Posterior vena cava (tissue), 2 donors: Measurements from ENCODE around the gene ENOX2. TPM values are rescaled to one million over a fixed set of nuclear protein-coding genes. Genes with fewer than 3 reads are reported as not detected.

ENCODE experiments used
- DNase-seq: peaks from one replicate; pipeline ENCODE4 v3.0.0-alpha.2; 2020; ENCODE audit warnings: low spot score
- intact Hi-C, 2 donors: fragments of 100-400 bp; cut with DNase I; formaldehyde crosslinking; loops; one replicate each; pipeline versions ENCODE4 v1.14.1 to v1.14.2; 2022 to 2023
- total RNA-seq, 2 donors: library from RNA; stranded (reverse); fragmentation: NEBNext Ultra II Directional; extraction: Animal tissue kit (Norgen Biotek cat#: 25700); gene quantifications; one replicate each; pipeline ENCODE4 v1.2.1, GENCODE V29; 2021
- donor health status: DM: yes; HTN: yes; CAD: no.
- donor health status: DM: yes; HTN: yes; CAD: no.

The ENOX2 gene
- total RNA-seq, 2 donors from 2014 or later: 21.1 to 23.6 TPM

- DNase-seq: no peak
- intact Hi-C loops: no loop called here
These were observed 308.5 kb downstream of the ENOX2 start for GRCh38 chrX:130594453-130594916.

DNA sequence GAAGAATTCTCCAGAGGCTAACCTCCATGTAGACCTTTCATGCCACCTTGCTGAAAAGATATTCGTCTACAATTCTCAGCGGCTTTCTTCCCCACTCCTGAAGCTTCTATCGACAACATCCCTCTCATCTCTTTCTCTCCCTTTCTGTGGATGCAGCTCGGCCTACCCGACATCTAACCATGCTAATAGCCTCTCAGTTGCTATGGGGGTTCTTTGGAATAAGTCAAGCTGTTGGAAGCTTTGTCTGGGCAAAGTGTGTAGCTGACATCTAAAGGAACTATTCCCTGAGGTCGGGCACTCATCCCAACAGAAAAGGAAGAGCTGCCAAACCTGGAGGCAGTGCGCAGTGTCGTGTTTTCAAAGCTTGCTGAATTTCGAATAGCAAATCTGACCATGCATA lies 309.1 kb downstream of the ENOX2 start:
- intact Hi-C loops: no loop called here
- DNase-seq: no peak

- DNase-seq: no peak
- intact Hi-C loops: no loop called here
These were observed 310.8 kb downstream of the ENOX2 start for GRCh38 chrX:130592204-130592603.

DNA sequence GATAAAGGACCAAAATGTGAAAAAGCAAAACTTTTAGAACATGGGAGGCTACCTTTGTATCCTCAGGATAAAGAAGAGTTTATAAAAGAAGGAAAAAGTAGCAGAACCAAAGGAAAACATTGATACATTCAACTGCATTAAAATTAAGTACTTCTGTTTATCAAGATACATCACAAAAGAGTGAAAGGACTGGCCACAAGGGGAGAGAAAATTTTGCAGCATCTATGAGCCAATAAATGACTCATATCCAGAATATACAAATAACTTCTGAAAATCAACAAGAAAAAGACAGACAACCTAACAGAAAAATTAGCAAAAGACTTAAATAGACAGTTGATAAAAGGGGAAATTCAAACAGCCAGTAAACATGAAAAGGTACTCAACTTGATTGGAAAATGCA lies 324.1 kb downstream of the ENOX2 start:
- intact Hi-C loops: no loop called here
- no peak for DNase-seq

DNA sequence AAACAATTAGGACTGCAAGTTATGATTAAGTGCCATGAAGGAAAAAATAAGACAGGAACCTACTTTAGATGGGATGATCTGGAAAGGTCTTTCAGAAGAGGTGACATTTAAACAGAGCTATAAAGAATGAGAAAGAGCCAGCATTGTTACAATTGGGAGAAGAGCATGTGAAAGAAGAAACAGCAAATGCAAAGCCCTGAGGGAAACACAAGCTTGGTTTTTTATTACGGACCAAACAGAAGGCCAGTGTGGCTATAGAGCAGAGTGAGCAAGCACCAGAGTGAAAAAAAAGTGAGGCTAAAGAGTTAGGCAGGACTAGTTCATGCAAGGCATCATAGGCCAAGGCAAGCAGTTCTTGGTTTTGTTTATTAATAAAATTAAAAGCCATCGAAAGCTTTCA lies 325.6 kb downstream of the ENOX2 start:
- intact Hi-C loops: no loop called here
- DNase-seq: no peak

DNA sequence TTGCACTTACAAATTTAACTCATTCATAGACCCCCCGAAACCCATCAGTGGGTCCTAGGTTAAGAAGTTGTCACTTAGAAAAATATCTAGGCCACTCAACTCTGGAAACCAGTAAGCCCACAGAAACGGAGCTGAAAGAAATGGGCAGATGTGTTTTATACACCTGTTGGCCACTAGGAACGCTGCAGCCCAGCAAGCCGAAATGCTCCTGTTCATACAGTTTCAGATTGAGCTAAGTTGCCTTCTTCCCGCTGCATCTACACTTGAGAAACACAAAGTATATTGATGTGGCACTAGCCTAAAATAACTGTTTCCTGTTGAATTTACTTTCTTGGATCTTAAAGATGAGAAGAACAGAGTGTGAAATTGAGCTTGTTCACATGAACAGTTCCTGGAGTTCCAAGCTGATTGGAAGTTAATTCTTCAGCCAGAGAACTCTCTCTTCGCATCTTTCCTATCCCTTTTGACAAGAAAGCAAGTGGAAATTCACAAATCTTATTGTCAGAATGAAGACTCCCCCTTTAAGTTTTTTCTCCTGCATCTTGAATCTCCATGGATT lies 327.1 kb downstream of the ENOX2 start:
- no peak for DNase-seq
- intact Hi-C loops: no loop called here

Other genes starting within 250 kb of the ENOX2 start
- not detected for gene ARHGAP36, start 155.1 kb upstream of the ENOX2 start, total RNA-seq